NCI-H2171 treated with DMSO at 0.1 percent for 48 hours (cell line): ENCODE data around the gene OR2T11.
"Not testable (repeated sequence)": the region's sequence is repeated elsewhere in the genome, so short reads cannot be mapped to it uniquely, and the experiment has no call there.

Source experiments
- DNase-seq: peaks from one replicate; lab custom pipeline; 2025; lab: John Stamatoyannopoulos, UW

OR2T11 gene

DNA sequence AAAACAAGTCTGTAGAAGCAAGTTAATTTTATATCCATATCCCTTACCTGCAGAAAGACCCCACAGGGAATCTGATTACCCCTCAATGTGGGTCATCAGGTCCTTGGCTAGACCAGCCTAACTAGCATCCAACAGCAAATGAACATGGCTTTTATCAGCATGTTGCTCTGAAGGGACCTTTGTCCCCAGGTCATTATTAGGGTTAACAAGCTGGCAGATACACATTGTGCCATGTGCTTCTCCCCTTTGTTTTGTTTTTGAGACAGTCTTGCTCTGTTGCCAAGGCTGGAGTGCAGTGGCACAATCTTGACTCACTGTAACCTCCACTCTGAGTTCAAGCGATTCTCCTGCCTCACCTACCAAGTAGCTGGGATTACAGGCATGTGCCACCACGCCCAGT lies at the start of gene OR2T11:
OR2T11 (minus strand) TSS at position 101 of the 400 bp plus-strand sequence. CDS start 7,963 bp downstream, outside the sequence.
- DNase-seq: not testable (repeated sequence)

GRCh38 chr1:248681651-248682050 lies 46.8 kb upstream of the OR2T11 start:
- DNase-seq: peak; percentile 7

DNA sequence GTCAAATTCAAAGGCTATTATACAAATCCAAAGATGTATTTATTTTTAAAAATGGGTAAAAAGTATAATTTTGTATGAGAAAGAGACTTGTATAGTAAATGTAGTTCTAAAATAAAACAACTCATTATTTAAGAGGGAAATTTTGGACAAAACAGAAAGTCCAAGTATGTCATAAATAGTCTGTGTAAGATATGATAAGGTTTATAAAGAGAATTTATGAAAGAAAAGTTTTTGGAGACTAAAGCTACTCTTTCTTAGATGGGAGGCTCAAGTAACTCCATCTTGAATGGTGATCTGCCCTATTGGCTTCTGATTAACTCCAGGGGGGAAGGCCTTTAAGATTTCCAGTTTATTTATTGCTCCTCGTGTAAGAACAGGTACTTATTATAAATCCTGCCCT lies 35.1 kb upstream of the OR2T11 start:
- DNase-seq: peak; percentile 19

GRCh38 chr1:248663453-248664328 lies 28.8 kb upstream of the OR2T11 start:
- DNase-seq: not testable (repeated sequence)

GRCh38 chr1:248656797-248657196 lies 21.9 kb upstream of the OR2T11 start:
- DNase-seq: not testable (repeated sequence)

- not testable (repeated sequence) for DNase-seq
Observed at GRCh38 chr1:248655354-248655753, 20.5 kb upstream of the OR2T11 start, which contains the start of gene OR2T27. Gene OR2T27 (minus strand): TSS chr1:248655528. CDS start chr1:248650884, 4,644 bp downstream.

- not testable (repeated sequence) for DNase-seq
Observed at GRCh38 chr1:248648770-248649536, 14.1 kb upstream of the OR2T11 start.

- DNase-seq: not testable (repeated sequence)
Observed at GRCh38 chr1:248645178-248645577, 10.3 kb upstream of the OR2T11 start, which contains the start of gene OR2T35. Gene OR2T35 (minus strand): TSS chr1:248645278. CDS start chr1:248639258, 6,020 bp downstream.

DNA sequence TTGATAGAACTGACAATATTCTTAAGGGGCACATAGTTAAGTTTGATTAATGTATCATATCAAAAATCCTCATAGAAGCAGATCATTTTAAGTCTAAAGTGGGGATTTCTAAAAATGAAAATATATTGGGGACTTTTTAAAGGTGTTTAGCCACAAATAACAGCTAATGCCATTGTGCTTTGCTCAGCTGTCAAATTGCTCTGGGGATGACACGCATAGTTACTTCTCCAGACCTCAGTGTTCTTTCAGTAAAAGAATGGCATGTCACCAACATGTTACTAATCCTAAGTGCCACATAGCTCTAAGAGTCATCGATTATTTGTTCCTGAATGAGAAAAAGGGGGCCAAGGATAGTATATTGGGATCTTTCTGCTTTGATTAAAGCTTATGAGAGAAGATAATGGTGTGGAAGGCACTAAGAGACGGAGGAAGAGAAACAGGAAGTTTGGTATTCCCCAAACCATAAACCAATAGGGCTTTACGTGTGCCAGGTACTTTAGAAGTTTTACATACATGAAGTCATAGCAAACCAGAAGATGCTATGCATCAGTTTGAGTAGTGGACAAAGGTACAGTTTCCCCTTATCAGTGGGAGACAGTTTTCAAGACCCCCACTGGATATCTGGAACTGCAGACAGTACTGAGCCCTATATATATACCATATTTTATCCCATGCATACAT lies 8.2 kb upstream of the OR2T11 start:
- not testable (repeated sequence) for DNase-seq

- not testable (repeated sequence) for DNase-seq
Observed at GRCh38 chr1:248641583-248641982, 6.7 kb upstream of the OR2T11 start.

DNA sequence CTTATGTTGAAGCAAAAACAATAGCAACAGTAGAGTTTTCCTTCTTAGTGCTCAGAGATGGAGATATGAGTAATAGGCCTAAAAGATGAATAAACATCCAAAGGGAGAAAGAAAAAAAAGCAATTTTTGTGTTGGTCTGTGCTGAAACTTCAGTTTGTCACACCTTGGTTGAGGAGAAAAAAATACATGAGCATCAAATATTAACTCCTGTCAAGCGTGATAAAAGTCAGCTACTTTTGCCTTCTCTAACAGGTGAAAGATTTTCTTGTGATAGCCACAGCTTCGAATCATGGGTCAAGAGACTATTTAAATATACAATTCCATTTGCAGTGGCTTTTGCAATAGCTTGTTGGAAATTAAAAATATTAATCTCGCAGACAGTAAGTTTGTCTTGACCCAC lies 6.0 kb upstream of the OR2T11 start:
- not testable (repeated sequence) for DNase-seq

DNA sequence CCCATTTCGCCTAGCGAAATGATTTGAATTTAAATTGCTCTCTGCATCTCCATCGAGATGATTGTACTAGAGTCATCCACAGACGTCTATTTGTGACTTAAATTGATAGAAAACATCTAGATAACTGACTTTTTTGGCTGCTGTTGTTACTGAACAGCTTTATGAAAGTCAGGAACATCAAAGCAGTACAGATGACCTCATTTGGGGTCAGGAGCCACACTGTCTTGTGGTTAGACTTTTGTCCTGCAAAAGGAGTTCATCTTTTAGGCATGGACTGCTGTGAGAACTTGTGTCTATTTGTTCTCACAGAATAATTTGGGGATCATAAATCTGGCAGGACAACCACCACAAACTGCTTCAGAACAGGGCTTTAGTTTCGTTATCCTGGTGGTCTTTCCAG lies 4.8 kb upstream of the OR2T11 start:
- not testable (repeated sequence) for DNase-seq

GRCh38 chr1:248636612-248637011 lies 1.7 kb upstream of the OR2T11 start:
- not testable (repeated sequence) for DNase-seq

DNA sequence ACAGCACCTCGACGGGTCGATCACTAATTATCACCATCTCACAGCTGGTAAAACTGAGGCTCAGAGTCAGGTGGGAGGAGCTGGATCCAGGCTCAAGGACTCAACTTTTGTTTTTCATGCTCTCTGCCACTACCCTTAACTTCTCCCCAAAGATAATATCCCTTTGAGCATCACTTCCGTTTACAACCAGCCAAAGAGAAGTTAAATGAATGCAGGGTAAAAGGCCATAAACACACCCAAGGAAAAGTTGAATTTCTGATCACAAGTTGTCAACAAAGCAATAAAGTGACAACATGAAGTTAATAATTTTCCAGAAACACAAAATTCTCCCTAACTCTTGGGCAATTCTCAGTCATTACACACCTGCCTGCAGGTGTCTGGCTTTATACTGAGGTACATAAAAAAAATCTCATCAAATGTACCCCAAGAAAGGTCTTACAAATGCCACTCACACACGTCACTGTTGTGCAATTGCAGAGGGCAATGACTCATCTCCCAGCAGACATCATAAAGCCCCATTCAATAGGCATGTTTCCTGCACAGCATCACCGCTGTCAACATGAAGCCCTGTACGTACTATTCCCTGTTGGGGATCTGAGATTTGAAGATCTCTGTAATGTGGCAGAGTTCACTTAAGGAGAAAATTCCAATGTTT lies 3.4 kb downstream of the OR2T11 start:
- DNase-seq: no peak

- no peak for DNase-seq
Observed at GRCh38 chr1:248630551-248630950, 4.3 kb downstream of the OR2T11 start.

GRCh38 chr1:248627971-248628844 lies 6.7 kb downstream of the OR2T11 start:
- no peak for DNase-seq

GRCh38 chr1:248625971-248626370 lies 8.9 kb downstream of the OR2T11 start:
- no peak for DNase-seq

DNA sequence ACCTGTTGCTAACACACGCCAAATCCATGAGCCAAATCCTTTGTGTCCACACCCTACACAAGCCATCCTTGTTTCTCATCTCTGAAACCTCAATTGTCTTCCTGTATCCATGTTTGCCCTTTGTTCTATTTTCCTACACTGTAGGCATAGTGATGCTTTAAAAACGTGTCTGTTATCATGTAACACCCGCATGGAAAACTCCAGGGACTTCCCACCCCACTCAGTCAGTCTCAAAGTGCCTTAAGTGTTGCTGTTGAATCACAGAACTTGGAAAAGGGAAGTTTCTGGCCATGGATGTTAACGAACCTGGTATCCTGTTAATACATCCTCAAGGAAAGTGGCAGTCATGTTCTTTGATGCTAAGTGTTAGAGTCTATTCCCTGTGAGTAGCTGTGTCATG lies 9.7 kb downstream of the OR2T11 start:
- DNase-seq: no peak

GRCh38 chr1:248622570-248623001 lies 12.3 kb downstream of the OR2T11 start:
- peak; percentile 44 for DNase-seq

GRCh38 chr1:248621770-248622169 lies 13.1 kb downstream of the OR2T11 start:
- DNase-seq: no peak
